SU-DHL-6 (cell line): Measurements from ENCODE around the gene PLA2G7.

Source experiments
- EZH2phosphoT487 ChIP-seq: fragments of 200-600 bp; sonication (generic), shearing (Covaris generic); conservative IDR thresholded peaks from 2 replicates; pipeline ENCODE4 v1.6.1; 2018; ENCODE audit warnings: mild to moderate bottlenecking, antibody characterized with exemption, low read length, moderate library complexity, mixed read lengths
- TF ChIP-seq, protein P1 (sequence below): fragments of 200-600 bp; sonication (generic); IDR thresholded peaks from one replicate; pipeline ENCODE4 v1.5.1; 2017; ENCODE audit warnings: antibody characterized with exemption, mild to moderate bottlenecking, low read length, moderate library complexity; ENCODE audit not compliant: insufficient read depth, poor library complexity, severe bottlenecking

DNA sequence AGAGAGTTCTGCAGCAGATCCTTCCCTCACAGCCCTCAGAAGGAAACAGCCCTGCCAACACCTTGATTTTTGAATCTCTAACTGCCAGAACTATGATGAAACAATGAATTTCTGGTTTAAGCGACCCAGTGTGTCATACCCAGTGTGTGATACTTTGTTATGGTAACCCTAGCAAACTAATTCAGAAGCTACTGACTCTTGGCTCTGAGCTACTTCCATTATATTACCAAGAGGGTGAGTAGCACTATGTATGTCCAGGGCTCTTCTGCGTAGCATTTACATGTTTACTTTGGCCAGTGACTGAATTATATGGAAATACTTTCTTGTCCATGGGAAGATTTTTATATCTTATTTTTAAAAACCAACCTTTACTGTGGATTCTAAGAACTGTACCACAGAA, 28.3 kb upstream of the PLA2G7 start:
- TF ChIP-seq, protein P1, sequence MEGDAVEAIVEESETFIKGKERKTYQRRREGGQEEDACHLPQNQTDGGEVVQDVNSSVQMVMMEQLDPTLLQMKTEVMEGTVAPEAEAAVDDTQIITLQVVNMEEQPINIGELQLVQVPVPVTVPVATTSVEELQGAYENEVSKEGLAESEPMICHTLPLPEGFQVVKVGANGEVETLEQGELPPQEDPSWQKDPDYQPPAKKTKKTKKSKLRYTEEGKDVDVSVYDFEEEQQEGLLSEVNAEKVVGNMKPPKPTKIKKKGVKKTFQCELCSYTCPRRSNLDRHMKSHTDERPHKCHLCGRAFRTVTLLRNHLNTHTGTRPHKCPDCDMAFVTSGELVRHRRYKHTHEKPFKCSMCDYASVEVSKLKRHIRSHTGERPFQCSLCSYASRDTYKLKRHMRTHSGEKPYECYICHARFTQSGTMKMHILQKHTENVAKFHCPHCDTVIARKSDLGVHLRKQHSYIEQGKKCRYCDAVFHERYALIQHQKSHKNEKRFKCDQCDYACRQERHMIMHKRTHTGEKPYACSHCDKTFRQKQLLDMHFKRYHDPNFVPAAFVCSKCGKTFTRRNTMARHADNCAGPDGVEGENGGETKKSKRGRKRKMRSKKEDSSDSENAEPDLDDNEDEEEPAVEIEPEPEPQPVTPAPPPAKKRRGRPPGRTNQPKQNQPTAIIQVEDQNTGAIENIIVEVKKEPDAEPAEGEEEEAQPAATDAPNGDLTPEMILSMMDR, result no peak
- TF ChIP-seq EZH2phosphoT487, result no peak
